ENCODE results near the gene PVRIG.
"Not testable (repeated sequence)": the region's sequence is repeated elsewhere in the genome, so short reads cannot be mapped to it uniquely, and the experiment has no call there.

DNA sequence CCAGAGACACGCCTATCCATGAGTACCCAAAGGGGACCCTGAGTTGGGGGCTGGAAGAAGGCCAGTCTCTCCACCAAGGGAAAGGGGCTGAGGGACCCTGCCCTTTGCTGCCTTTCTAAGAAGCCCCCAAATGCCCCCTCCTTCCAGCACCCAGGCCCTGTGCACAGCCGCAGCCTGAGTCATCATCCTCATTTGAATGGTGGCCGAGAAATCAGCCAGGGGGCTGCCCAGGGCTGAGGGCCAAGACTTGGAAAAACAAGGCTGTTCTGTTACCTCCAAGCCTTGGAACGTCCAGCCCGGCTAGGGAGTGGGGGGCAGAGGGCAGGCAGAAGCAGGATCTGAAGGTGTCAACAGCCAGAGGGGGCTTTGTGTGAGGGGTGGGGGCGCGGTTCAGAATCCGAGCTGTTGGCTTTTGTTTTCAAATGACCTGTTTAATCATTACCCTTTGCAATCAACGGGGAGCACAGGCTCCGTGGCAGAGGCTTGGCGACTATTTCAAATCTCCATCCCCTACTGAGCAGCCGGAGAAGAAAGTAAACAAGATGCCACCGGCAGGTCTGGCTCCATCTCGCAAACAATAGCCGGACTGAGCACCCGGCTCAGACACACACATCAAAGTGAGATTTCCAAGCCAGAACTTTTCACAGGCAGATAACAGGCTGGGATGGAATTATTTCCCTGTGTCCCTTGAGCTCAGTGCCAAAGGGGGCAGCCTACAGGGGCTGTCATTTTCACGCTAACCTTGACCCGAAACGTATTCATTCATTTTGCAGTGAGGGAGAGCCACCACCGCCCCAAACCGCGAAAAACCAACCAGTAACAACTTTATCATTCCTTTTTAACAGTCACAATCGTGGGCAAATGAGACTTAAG is 50.5 kb downstream of the PVRIG start:
- TF ChIP-seq SUZ12 (IDR thresholded peaks at IDR 0.05); CTBP1 (IDR thresholded peaks at IDR 0.05; ENCODE audit: borderline replicate concordance); FOXM1 (IDR thresholded peaks at IDR 0.05; ENCODE audit: borderline replicate concordance); TARDBP (IDR thresholded peaks at IDR 0.05); ZNF384 (IDR thresholded peaks at IDR 0.05); BHLHE40 (IDR thresholded peaks at IDR 0.05; ENCODE audit: borderline replicate concordance); FOXK2 (IDR thresholded peaks at IDR 0.05); SP1 (IDR thresholded peaks at IDR 0.05); ELF4 (IDR thresholded peaks at IDR 0.05); FOXA1 (IDR thresholded peaks at IDR 0.05); NFRKB (IDR thresholded peaks at IDR 0.05): not testable (repeated sequence)
- TF ChIP-seq, protein P1, sequence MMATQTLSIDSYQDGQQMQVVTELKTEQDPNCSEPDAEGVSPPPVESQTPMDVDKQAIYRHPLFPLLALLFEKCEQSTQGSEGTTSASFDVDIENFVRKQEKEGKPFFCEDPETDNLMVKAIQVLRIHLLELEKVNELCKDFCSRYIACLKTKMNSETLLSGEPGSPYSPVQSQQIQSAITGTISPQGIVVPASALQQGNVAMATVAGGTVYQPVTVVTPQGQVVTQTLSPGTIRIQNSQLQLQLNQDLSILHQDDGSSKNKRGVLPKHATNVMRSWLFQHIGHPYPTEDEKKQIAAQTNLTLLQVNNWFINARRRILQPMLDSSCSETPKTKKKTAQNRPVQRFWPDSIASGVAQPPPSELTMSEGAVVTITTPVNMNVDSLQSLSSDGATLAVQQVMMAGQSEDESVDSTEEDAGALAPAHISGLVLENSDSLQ (IDR thresholded peaks at IDR 0.05): not testable (repeated sequence)
